Measurements from ENCODE around the gene AP1G2. TPM values are rescaled to one million over a fixed set of nuclear protein-coding genes. Genes with fewer than 3 reads are reported as not detected.
A peak's percentile ranks its signal among the peaks of the same experiment; 100 is the strongest.

The AP1G2 gene
- total RNA-seq, 1 experiment from 2014 or later: 155 TPM

- no peak overlapping the region for H3K9ac ChIP-seq (ENCODE audit: low read length)
- no peak for TF ChIP-seq EZH2 (IDR thresholded peaks at IDR 0.05)
- no peak for TF ChIP-seq EZH2phosphoT487 (IDR thresholded peaks at IDR 0.05; ENCODE audit: borderline replicate concordance)
- no peak for TF ChIP-seq TCF7L2 (IDR thresholded peaks at IDR 0.05; ENCODE audit: borderline replicate concordance, extremely low read depth, insufficient read depth, insufficient read length)
- TF ChIP-seq, protein P1, sequence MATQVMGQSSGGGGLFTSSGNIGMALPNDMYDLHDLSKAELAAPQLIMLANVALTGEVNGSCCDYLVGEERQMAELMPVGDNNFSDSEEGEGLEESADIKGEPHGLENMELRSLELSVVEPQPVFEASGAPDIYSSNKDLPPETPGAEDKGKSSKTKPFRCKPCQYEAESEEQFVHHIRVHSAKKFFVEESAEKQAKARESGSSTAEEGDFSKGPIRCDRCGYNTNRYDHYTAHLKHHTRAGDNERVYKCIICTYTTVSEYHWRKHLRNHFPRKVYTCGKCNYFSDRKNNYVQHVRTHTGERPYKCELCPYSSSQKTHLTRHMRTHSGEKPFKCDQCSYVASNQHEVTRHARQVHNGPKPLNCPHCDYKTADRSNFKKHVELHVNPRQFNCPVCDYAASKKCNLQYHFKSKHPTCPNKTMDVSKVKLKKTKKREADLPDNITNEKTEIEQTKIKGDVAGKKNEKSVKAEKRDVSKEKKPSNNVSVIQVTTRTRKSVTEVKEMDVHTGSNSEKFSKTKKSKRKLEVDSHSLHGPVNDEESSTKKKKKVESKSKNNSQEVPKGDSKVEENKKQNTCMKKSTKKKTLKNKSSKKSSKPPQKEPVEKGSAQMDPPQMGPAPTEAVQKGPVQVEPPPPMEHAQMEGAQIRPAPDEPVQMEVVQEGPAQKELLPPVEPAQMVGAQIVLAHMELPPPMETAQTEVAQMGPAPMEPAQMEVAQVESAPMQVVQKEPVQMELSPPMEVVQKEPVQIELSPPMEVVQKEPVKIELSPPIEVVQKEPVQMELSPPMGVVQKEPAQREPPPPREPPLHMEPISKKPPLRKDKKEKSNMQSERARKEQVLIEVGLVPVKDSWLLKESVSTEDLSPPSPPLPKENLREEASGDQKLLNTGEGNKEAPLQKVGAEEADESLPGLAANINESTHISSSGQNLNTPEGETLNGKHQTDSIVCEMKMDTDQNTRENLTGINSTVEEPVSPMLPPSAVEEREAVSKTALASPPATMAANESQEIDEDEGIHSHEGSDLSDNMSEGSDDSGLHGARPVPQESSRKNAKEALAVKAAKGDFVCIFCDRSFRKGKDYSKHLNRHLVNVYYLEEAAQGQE (IDR thresholded peaks at IDR 0.05; ENCODE audit: low read depth): no peak
- TF ChIP-seq JUND (IDR thresholded peaks at IDR 0.05): no peak
- TF ChIP-seq SIN3A (IDR thresholded peaks at IDR 0.05; ENCODE audit: low read depth): no peak
- peak; percentile 84 to 95 (median 90) for TF ChIP-seq CTCF (IDR thresholded peaks at IDR 0.05 in 2 of 3, conservative IDR thresholded peaks at IDR 0.05 in 1 of 3; ENCODE audit: borderline replicate concordance in 1 of 3, insufficient read depth in 1 of 3, low read depth in 2 of 3, low read length in 2 of 3)
- TF ChIP-seq POLR2A (IDR thresholded peaks at IDR 0.05; ENCODE audit: borderline replicate concordance, extremely low read depth, insufficient read depth, insufficient read length): no peak
- peak; percentile 46; the same call in 1 of the 2 replicates for TF ChIP-seq POLR2AphosphoS5 (IDR thresholded peaks at IDR 0.05; ENCODE audit: low read depth, low read length)
- no peak for TF ChIP-seq YY1 (IDR thresholded peaks at IDR 0.05; ENCODE audit: extremely low read depth, insufficient replicate concordance, low read depth, low read length)
- no peak for TF ChIP-seq ELF1 (IDR thresholded peaks at IDR 0.05; ENCODE audit: borderline replicate concordance, low read depth)
- TF ChIP-seq ZBTB33 (IDR thresholded peaks at IDR 0.05; ENCODE audit: extremely low read depth, insufficient replicate concordance, low read length): no peak
- TF ChIP-seq, protein P2, sequence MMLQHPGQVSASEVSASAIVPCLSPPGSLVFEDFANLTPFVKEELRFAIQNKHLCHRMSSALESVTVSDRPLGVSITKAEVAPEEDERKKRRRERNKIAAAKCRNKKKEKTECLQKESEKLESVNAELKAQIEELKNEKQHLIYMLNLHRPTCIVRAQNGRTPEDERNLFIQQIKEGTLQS (IDR thresholded peaks at IDR 0.05): no peak
- no peak for TF ChIP-seq EGR1 (IDR thresholded peaks at IDR 0.05; ENCODE audit: low read depth)
- peak; percentile 86 for TF ChIP-seq RAD21 (IDR thresholded peaks at IDR 0.05; ENCODE audit: low read depth)
- no peak for TF ChIP-seq CEBPB (IDR thresholded peaks at IDR 0.05; ENCODE audit: low read depth)
- TF ChIP-seq, protein P3, sequence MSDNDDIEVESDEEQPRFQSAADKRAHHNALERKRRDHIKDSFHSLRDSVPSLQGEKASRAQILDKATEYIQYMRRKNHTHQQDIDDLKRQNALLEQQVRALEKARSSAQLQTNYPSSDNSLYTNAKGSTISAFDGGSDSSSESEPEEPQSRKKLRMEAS (IDR thresholded peaks at IDR 0.05): 0 out of 2 replicates have a peak, but pooled peaks have one; percentile 11
These were observed 21.4 kb upstream of the AP1G2 start for GRCh38 chr14:23588884-23589598.

More at GRCh38 chr14:23588884-23589598, 21.4 kb upstream of the AP1G2 start:
- DNase-seq (ENCODE audit: low read depth, low spot score): peak; percentile 81
- intact Hi-C loops (cut with micrococcal nuclease): loop anchor here (1.0 kb wide), 2 partner anchors 340 to 364 kb away; partner anchors contain the start of gene DHRS4
- ChIA-PET RAD21 (ENCODE audit: low non-redundant PET in 1 of 2, low total read pairs in 2 of 2, uncharacterized antibody in 2 of 2, unreplicated experiment in 2 of 2) (interaction anchor here (0.7 to 1.2 kb wide), 6 partner anchors 43 to 341 kb away, joined by 3 to 7 read pairs (median 4); no protein-coding TSS in a partner anchor), CTCF (interaction anchor here (0.6 to 1.7 kb wide), 26 partner anchors 8 to 520 kb away, joined by 3 to 45 read pairs (median 4); partner anchors contain the start of genes AP1G2 and PCK2), POLR2A (interaction anchor here (1.3 to 1.6 kb wide), 3 partner anchors 22 to 322 kb away, joined by 5 to 7 read pairs (median 6); partner anchors contain the start of gene AP1G2)
- 0 out of 2 replicates have a peak overlapping the region, but pooled peaks have one; percentile 16 for H3K27ac ChIP-seq (ENCODE audit: low read depth, low read length)
- H4K20me1 ChIP-seq (ENCODE audit: insufficient read depth): no peaks in the 10 kb centered on the region
- H3K27me3 ChIP-seq (ENCODE audit: insufficient read depth, low read length): no peaks in the 10 kb centered on the region
- H3K9me3 ChIP-seq (ENCODE audit: control insufficient read depth in 1 of 2, insufficient read depth in 1 of 2, low read depth in 1 of 2, low read length in 2 of 2): no peaks in the 10 kb centered on the region
- BruUV-seq (replicated peaks): no TSS peak
- peak overlapping the region; percentile 42; the same call in 1 of the 2 replicates for H3K4me2 ChIP-seq (ENCODE audit: low read length)
- ATAC-seq: peak; percentile 99
- no peak overlapping the region for H3K4me3 ChIP-seq (replicated peaks in 1 of 2; ENCODE audit: low read depth in 1 of 2, low read length in 2 of 2)
- peaks cover 4 to 12% of the 10 kb centered on the region in 2 experiments; a peak in 3 of 4 replicates for H3K4me1 ChIP-seq (ENCODE audit: control insufficient read depth in 1 of 2, insufficient read depth in 2 of 2, low read length in 2 of 2)
- H3K79me2 ChIP-seq (ENCODE audit: insufficient read depth, low read length): no peaks in the 10 kb centered on the region
- peak overlapping the region; percentile 91 for H2AFZ ChIP-seq (ENCODE audit: low read depth, low read length, poor library complexity, severe bottlenecking)
- no peaks in the 10 kb centered on the region for H3K9me2 ChIP-seq (ENCODE audit: insufficient read depth)
- no peaks in the 10 kb centered on the region for H3K36me3 ChIP-seq (ENCODE audit: control insufficient read depth in 1 of 2, insufficient read depth in 2 of 2, low read length in 2 of 2)
